PC-3 (cell line): ENCODE measurements around the gene C14orf93. TPM values are rescaled to one million over a fixed set of nuclear protein-coding genes. Genes with fewer than 3 reads are reported as not detected.
"Not testable (repeated sequence)": the region's sequence is repeated elsewhere in the genome, so short reads cannot be mapped to it uniquely, and the experiment has no call there.

Experiments used
- ATAC-seq: fragments of 200-7000 bp; cut with Tn5 transposase; 2 replicates; pipeline ENCODE4 v1.9.1; 2020; ENCODE audit warnings: mild to moderate bottlenecking, moderate library complexity
- BruUV-seq: library from RNA; stranded (reverse); fragments of 400-500 nt; replicated peaks from 2 replicates; lab custom pipeline; 2021; lab: Mats Ljungman, UMichigan
- CTCF ChIA-PET: fragments of 300-600 bp; sonication (Branson Sonifier 250); formaldehyde crosslinking; loops from one replicate; lab custom pipeline; 2022; ENCODE audit warnings: antibody characterized with exemption; lab: Charles Lee
- POLR2A ChIA-PET: fragments of 300-600 bp; sonication (Branson Sonifier 250); formaldehyde crosslinking; loops from one replicate; lab custom pipeline; 2022; ENCODE audit warnings: antibody characterized with exemption; ENCODE audit not compliant: unreplicated experiment; lab: Charles Lee
- DNase-seq: peaks from one replicate; pipeline ENCODE4 v3.0.0-alpha.2; 2015
- H2AFZ ChIP-seq: fragments of 300-600 bp; sonication (generic); 2 replicates; pipeline ENCODE4 v1.6.0; 2016; ENCODE audit warnings: antibody characterized with exemption, low read length
- H3F3A ChIP-seq: fragments of 300-600 bp; sonication (generic); one replicate; pipeline ENCODE4 v1.6.0; 2017; ENCODE audit warnings: antibody characterized with exemption, low read length, control low read depth, mild to moderate bottlenecking; ENCODE audit not compliant: unreplicated experiment
- H3K27ac ChIP-seq: fragments of 300-600 bp; sonication (generic); 2 replicates; pipeline ENCODE4 v1.5.1; 2016; ENCODE audit warnings: mild to moderate bottlenecking, low read length
- H3K27me3 ChIP-seq: fragments of 300-600 bp; sonication (generic); 2 replicates; pipeline ENCODE4 v1.6.1; 2016; ENCODE audit warnings: low read length, mixed read lengths
- H3K36me3 ChIP-seq: fragments of 300-600 bp; sonication (generic); 2 replicates; pipeline ENCODE4 v1.6.1; 2016; ENCODE audit warnings: low read depth, mixed run types, low read length, mixed read lengths
- H3K4me1 ChIP-seq: fragments of 300-600 bp; sonication (generic); 2 replicates; pipeline ENCODE4 v1.5.1; 2016; ENCODE audit warnings: low read length; ENCODE audit not compliant: insufficient read depth
- H3K4me2 ChIP-seq: fragments of 300-600 bp; sonication (generic); 2 replicates; pipeline ENCODE4 v1.6.0; 2016; ENCODE audit warnings: low read length
- H3K4me3 ChIP-seq: fragments of 300-600 bp; sonication (generic); 2 replicates; pipeline ENCODE4 v1.5.1; 2016; ENCODE audit warnings: mild to moderate bottlenecking, low read length, mixed read lengths
- H3K79me2 ChIP-seq: fragments of 300-600 bp; sonication (generic); 2 replicates; pipeline ENCODE4 v1.6.1; 2017; ENCODE audit warnings: low read length, mixed read lengths
- H3K9ac ChIP-seq: fragments of 300-600 bp; sonication (generic); 2 replicates; pipeline ENCODE4 v1.6.0; 2016; ENCODE audit warnings: mild to moderate bottlenecking, low read length
- H3K9me2 ChIP-seq: fragments of 300-600 bp; sonication (generic); replicated peaks from 2 replicates; pipeline ENCODE4 v1.6.1; 2016; ENCODE audit warnings: mixed run types, low read length, mixed read lengths
- H3K9me3 ChIP-seq: fragments of 300-600 bp; sonication (generic); 2 replicates; pipeline ENCODE4 v1.6.1; 2016; ENCODE audit warnings: low read length, mixed read lengths
- H4K20me1 ChIP-seq: fragments of 300-600 bp; sonication (generic); 2 replicates; pipeline ENCODE4 v1.6.1; 2016; ENCODE audit warnings: low read length, mixed read lengths
- EZH2 ChIP-seq: fragments of 300-600 bp; sonication (generic); IDR thresholded peaks from one replicate; pipeline ENCODE4 v1.6.1; 2017; ENCODE audit warnings: antibody characterized with exemption, mild to moderate bottlenecking, low read length; ENCODE audit not compliant: unreplicated experiment
- EZH2phosphoT487 ChIP-seq: fragments of 300-600 bp; sonication (generic); IDR thresholded peaks from 2 replicates; pipeline ENCODE4 v1.6.1; 2018; ENCODE audit warnings: mild to moderate bottlenecking, antibody characterized with exemption, low read length, borderline replicate concordance
- intact Hi-C: fragments of 100-400 bp; cut with micrococcal nuclease; formaldehyde crosslinking; loops from 2 replicates; pipeline ENCODE4 v1.9.0; 2023
- total RNA-seq: library from RNA; depleted of rRNA; stranded (reverse); fragments of >200 nt; gene quantifications from 2 replicates; pipeline ENCODE4 v1.2.3, GENCODE V29; 2014
- TF ChIP-seq, protein P1 (sequence below): fragments of 300-600 bp; sonication (generic); conservative IDR thresholded peaks from 2 replicates; pipeline ENCODE4 v1.5.1; 2017; ENCODE audit warnings: antibody characterized with exemption, low read depth, mild to moderate bottlenecking, low read length

The C14orf93 gene
- total RNA-seq, 1 experiment from 2014 or later, result 5.8 TPM

DNA sequence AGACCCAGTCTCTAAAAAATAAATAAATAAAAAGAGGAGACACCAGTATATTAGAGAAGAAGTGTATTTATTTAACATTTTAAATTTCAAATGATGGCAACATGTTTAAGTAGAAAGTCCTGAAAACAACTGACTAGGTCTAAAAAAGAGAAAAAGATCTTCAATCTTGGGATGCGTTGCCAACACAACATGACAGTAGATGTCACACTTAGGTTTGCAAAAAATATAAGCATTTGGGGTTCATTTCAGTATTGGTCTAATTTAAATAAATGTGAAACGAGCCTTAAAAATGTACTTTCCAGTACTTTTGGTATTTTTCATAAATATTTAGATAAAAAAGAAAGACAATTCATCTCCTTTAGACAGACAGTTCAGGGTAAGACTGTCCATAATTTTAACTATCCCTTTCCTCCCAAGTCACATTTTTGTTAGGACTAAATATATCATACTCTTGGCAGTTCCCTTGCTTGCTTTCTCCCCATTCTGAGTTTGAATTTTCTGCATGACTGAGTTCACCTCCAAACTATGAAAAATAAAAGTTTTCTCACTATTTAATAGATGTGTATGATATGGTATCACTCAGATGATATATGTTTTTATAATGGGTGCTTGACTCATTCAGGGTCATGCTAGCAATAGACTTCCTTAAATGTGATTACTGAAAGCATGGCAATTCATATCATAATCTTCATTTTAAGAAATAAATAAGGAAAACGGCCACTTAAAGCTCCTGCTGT is 4.3 kb downstream of the C14orf93 start:
- ChIA-PET POLR2A (interaction anchor here (0.6 to 1.0 kb wide), 2 partner anchors 89 to 90 kb away, joined by 4 read pairs; partner anchors contain the start of genes ACIN1 and C14orf119), CTCF (interaction anchor here (0.6 to 1.7 kb wide), 3 partner anchors 11 to 551 kb away, joined by 3 to 16 read pairs (median 6); no protein-coding TSS in a partner anchor)
- Histone ChIP-seq H3K79me2 (peaks cover 4% of the 10 kb centered on the region; the same call in 1 of the 2 replicates), H3F3A (peaks cover 7% of the 10 kb centered on the region), H3K9me2 (no peaks in the 10 kb centered on the region), H3K4me2 (peak overlapping the region; percentile 89), H2AFZ (peak overlapping the region; percentile 89; the same call in 1 of the 2 replicates), H3K4me1 (peaks cover 40% of the 10 kb centered on the region), H3K27ac (peak overlapping the region; percentile 90), H4K20me1 (no peaks in the 10 kb centered on the region), H3K9me3 (no peaks in the 10 kb centered on the region), H3K9ac (peak overlapping the region; percentile 86), H3K27me3 (no peaks in the 10 kb centered on the region), H3K36me3 (no peaks in the 10 kb centered on the region), H3K4me3 (peak overlapping the region; percentile 73)
- DNase-seq, result peak; percentile 16
- no peak for ATAC-seq
- no TSS peak for BruUV-seq
- TF ChIP-seq, protein P1, sequence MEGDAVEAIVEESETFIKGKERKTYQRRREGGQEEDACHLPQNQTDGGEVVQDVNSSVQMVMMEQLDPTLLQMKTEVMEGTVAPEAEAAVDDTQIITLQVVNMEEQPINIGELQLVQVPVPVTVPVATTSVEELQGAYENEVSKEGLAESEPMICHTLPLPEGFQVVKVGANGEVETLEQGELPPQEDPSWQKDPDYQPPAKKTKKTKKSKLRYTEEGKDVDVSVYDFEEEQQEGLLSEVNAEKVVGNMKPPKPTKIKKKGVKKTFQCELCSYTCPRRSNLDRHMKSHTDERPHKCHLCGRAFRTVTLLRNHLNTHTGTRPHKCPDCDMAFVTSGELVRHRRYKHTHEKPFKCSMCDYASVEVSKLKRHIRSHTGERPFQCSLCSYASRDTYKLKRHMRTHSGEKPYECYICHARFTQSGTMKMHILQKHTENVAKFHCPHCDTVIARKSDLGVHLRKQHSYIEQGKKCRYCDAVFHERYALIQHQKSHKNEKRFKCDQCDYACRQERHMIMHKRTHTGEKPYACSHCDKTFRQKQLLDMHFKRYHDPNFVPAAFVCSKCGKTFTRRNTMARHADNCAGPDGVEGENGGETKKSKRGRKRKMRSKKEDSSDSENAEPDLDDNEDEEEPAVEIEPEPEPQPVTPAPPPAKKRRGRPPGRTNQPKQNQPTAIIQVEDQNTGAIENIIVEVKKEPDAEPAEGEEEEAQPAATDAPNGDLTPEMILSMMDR, result no peak
- TF ChIP-seq EZH2 (no peak), EZH2phosphoT487 (no peak)
- intact Hi-C loops, result no loop called here

DNA sequence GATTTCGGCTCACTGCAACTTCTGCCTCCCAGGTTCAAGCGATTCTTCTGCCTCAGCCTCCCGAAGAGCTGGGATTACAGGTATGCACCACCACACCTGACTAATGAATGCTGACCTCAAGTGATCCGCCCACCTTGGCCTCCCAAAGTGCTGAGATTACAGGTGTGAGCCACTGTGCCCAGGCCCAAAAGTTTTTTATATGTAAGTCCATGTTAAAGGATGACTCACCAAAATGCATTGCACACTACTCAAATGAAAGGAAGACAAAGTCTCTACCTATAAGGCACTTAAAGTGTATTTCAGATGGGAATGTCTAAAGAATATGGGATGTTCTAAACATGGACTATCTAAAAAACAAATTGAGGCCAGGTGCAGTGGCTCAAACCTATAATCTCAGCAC is 5.7 kb downstream of the C14orf93 start:
- H3K27me3 ChIP-seq, H3K9me3 ChIP-seq, H3K9me2 ChIP-seq, H3K9ac ChIP-seq, H4K20me1 ChIP-seq, H2AFZ ChIP-seq, H3K4me3 ChIP-seq, H3F3A ChIP-seq, BruUV-seq, H3K36me3 ChIP-seq, H3K4me2 ChIP-seq, ATAC-seq, H3K27ac ChIP-seq, POLR2A ChIA-PET, intact Hi-C loops, CTCF ChIA-PET, H3K79me2 ChIP-seq: not testable (repeated sequence)
- peaks cover 34% of the 10 kb centered on the region for H3K4me1 ChIP-seq
- peak; percentile 26 for DNase-seq

DNA sequence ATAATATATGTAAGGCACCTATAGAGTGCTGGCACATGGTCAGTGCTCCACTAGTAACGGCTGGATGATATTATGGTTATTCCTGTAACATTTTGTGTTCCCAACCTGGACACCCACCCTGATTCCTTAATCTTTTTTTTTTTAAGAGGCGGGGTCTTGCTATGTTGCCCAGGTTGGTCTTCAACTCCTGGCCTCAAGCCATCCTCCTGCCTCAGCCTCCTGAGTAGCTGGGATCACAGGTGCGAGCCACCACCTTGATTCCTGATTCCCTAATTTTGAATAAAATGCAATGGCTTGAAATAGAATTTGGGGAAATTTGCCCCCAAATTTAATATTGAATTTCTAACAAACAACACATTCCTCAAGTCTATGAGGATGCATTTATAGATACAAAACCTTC is 7.4 kb downstream of the C14orf93 start:
- Histone ChIP-seq H3F3A (peaks cover 7% of the 10 kb centered on the region), H3K36me3 (no peaks in the 10 kb centered on the region), H4K20me1 (no peaks in the 10 kb centered on the region), H3K4me3 (no peak overlapping the region), H3K9me3 (no peaks in the 10 kb centered on the region), H3K27ac (no peak overlapping the region), H2AFZ (no peak overlapping the region), H3K9ac (no peak overlapping the region), H3K79me2 (no peaks in the 10 kb centered on the region), H3K4me2 (no peak overlapping the region), H3K9me2 (no peaks in the 10 kb centered on the region), H3K4me1 (peaks cover 19% of the 10 kb centered on the region), H3K27me3 (no peaks in the 10 kb centered on the region)
- POLR2A ChIA-PET, result no interaction called here
- CTCF ChIA-PET, result no interaction called here
- BruUV-seq, result no TSS peak
- no peak for ATAC-seq
- TF ChIP-seq EZH2 (no peak), EZH2phosphoT487 (no peak)
- TF ChIP-seq, protein P1, result no peak
- DNase-seq, result no peak
- intact Hi-C loops, result no loop called here
